PC-9 (cell line): ENCODE results near the gene NUP210.

Source experiments
- EZH2 ChIP-seq: fragments of 200-600 bp; sonication (generic); IDR thresholded peaks from 2 replicates; pipeline ENCODE4 v1.8.0; 2017; ENCODE audit warnings: antibody characterized with exemption, low read depth
- TF ChIP-seq, protein P1 (sequence below): fragments of 200-600 bp; sonication (generic); conservative IDR thresholded peaks from 2 replicates; pipeline ENCODE4 v1.6.1; 2017; ENCODE audit warnings: mixed run types, antibody characterized with exemption, mild to moderate bottlenecking, moderate library complexity

- TF ChIP-seq, protein P1, sequence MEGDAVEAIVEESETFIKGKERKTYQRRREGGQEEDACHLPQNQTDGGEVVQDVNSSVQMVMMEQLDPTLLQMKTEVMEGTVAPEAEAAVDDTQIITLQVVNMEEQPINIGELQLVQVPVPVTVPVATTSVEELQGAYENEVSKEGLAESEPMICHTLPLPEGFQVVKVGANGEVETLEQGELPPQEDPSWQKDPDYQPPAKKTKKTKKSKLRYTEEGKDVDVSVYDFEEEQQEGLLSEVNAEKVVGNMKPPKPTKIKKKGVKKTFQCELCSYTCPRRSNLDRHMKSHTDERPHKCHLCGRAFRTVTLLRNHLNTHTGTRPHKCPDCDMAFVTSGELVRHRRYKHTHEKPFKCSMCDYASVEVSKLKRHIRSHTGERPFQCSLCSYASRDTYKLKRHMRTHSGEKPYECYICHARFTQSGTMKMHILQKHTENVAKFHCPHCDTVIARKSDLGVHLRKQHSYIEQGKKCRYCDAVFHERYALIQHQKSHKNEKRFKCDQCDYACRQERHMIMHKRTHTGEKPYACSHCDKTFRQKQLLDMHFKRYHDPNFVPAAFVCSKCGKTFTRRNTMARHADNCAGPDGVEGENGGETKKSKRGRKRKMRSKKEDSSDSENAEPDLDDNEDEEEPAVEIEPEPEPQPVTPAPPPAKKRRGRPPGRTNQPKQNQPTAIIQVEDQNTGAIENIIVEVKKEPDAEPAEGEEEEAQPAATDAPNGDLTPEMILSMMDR = no peak
- no peak for TF ChIP-seq EZH2
Observed at GRCh38 chr3:13403847-13404246, 16.3 kb downstream of the NUP210 start.
